HG03135 (cell line): ENCODE data around the gene LRRC3B.
"Not testable (repeated sequence)": the region's sequence is repeated elsewhere in the genome, so short reads cannot be mapped to it uniquely, and the experiment has no call there.

Source experiments
- ATAC-seq: cut with Tn5 transposase; IDR thresholded peaks from one replicate; pipeline ENCODE4 v1.9.1; 2021; ENCODE audit warnings: mild to moderate bottlenecking, moderate library complexity; ENCODE audit not compliant: unreplicated experiment

Gene LRRC3B, protein sequence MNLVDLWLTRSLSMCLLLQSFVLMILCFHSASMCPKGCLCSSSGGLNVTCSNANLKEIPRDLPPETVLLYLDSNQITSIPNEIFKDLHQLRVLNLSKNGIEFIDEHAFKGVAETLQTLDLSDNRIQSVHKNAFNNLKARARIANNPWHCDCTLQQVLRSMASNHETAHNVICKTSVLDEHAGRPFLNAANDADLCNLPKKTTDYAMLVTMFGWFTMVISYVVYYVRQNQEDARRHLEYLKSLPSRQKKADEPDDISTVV

GRCh38 chr3:26622621-26623418, at the start of gene LRRC3B:
Gene LRRC3B (plus strand): TSS chr3:26622772. CDS start chr3:26709673, 86,901 bp downstream.
- ATAC-seq = no peak

DNA sequence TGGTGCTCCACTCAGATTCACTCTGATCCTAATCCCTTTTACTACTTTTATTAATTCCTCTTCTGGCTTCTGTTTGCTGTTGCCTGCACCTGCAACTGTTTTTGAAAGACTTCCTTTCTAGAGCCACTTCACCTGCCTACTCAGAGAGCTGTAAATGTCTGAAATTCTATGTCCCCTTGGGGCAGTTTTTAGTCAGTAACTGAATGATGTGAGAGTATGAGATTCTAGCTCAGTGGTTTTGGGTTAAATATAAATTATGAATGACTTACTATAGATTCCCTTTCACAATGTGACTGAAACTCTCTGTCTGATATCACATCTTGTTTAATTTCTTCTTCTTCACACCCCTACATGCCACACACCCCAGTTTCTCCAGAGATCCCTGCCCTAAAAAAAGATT, 47.8 kb upstream of the LRRC3B start:
- ATAC-seq = no peak

- ATAC-seq = no peak
These were observed 43.5 kb upstream of the LRRC3B start for GRCh38 chr3:26579116-26579515.

GRCh38 chr3:26587571-26587970, 35.0 kb upstream of the LRRC3B start:
- ATAC-seq = no peak

GRCh38 chr3:26588931-26589330, 33.6 kb upstream of the LRRC3B start:
- no peak for ATAC-seq

- no peak for ATAC-seq
These were observed 32.9 kb upstream of the LRRC3B start for GRCh38 chr3:26589678-26590077.

DNA sequence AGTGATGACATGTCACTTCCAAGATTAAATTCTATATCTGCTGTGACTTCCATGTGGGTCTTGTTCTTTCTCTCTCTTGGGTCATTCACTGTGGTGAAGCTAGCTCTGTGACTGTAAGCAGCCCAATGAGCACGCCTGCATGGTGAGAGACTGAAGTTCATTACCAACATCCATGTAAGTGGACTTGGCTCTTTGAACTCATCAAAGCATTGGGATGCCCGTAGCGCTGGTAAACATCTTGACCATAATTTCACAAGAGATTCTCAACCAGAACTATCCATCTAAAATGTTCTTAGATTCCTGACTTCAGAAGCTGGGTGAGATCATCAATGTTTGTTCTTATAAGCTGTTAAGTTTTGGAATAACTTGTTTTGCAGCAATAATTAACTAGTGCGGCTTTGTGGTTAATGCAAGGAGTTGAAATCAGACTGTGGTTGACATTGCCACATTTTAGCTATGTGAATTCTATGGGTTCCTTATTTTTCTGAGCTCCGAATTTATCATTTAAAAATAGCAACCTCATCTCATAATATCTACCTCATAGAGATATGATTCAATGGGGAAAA, 31.6 kb upstream of the LRRC3B start:
- no peak for ATAC-seq

GRCh38 chr3:26591926-26592325, 30.6 kb upstream of the LRRC3B start:
- ATAC-seq = no peak

- no peak for ATAC-seq
These were observed 30.1 kb upstream of the LRRC3B start for GRCh38 chr3:26592451-26592850.

- no peak for ATAC-seq
These were observed 26.2 kb upstream of the LRRC3B start for GRCh38 chr3:26596335-26596734.

- not testable (repeated sequence) for ATAC-seq
These were observed 19.3 kb upstream of the LRRC3B start for GRCh38 chr3:26603311-26603710.

DNA sequence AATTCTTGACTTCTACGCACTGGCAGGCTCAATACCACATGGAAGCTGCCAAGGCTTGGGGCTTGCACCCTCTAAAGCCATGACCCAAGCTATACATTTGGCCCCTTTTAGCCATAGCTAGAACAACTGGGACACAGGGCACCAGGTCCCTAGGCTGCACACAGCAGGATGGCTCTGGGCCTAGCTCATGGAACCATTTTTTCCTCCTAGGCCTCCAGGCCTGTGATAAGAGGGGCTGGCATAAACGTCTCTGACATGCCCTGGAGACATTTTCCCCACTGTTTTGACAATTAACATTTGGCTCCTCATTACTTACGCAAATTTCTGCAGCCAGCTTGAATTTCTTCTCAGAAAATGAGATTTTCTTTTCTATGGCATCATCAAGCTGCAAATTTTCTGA, 18.8 kb upstream of the LRRC3B start:
- ATAC-seq = not testable (repeated sequence)

DNA sequence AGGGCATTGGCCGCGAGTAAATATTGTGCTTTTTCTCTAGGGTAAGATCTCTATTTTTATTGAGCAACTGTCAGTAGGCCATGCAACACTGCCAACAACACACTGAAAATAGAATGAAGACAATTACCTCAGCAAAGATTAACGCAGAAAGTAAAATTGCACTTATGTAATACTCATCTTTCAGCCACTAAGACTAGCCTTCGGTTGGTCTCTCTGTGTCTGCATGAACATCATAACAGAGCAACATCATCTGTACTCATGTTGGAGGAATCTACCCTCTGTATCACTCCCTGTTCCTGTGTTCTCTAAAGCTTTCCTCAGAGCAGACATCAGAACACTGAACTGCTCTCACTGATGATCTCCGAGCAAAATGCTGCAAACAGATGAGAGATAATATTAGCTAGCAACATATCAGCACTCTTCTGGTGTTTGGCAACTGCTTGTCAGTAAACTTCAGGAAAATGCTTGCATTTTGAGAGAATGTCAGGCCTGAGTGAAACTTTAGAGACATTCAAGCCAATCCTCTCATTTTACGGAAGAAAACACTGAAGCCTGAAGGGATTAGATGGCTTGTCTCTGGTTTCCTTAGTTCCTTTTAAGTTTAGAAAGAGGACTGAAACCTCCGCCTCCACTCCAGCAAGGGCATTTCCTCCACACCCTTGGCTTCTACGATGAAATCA, 8.4 kb upstream of the LRRC3B start:
- ATAC-seq = no peak

DNA sequence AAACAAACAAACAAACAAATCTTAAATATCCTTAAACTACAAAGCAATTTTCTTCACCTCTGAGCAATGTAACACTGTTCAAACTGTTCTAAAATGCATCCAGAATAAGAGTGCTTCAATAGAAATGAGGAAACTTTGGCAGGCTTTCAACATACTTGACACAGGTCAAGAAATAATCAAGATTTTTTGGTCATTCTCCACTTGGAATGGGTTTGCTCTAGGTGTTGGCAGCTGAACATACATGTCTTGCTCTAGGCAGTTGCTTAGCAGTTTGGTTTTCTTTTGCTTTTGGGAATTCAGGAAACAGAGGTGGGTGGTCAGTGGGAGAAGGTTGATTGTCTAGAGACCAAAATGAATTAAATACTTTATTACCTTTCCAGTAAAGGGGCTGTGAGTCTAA, 1.4 kb upstream of the LRRC3B start:
- no peak for ATAC-seq

DNA sequence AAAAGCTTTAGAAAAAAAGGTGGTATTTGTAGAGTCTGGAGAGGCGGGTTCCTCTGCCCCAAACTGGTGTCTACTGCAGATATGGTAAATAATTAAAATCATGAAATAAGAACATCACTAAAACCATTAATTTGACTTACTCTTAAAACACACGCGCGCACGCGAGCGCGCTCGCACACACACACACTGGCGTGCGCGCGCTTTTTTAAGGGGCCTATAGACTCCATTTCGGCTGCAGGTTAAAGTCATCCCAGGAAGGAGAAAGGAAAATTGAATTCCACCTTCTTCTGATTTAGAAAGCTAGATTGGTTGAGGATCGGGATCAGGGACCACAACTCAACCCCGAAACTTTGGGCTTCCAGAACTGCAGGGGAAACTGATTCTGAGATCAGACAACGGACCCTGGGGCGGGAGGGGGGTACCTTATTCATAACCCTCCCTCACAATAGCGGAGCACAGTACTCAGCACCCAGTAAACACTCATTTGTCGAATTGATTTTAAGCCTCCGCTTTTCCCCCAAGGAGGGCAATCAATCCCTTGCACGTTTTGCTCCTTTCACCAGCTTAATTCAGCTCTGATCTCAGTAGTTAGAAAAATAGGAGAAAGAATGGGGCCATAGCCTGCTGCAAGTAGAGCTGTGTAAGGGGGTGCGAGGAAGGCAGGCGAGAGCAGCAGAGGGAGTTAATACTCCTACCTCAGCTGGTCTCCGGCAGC, 509 bp upstream of the LRRC3B start:
- ATAC-seq = no peak

- no peak for ATAC-seq
These were observed 1.0 kb downstream of the LRRC3B start for GRCh38 chr3:26623419-26624208.

DNA sequence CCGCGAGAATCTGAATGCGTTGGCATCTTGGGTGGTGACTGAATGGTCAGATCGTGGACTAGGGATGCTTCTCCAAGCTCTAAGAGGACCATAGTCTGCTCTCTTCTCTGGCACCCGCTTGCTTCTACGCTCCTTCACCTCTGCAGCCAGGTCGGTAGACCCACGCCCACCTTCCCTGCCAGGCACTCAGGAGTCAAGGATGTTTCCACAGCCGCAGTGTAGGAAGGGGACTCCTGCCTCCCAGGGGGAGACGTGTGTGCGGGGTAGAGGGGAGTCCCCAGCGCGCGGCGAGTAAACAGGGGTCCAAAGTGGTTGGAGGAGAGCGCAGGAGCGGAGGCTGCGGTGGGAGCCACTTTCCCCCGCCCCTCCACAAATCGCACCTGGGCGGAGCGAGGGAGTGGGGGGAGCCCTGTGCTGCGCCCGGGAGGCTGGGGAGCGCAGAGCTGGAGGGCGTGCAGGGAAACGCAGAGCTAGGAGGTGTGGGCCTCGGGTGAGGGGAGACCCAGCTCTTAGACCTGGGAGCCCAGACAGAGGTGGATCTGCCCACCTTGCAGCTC, 1.7 kb downstream of the LRRC3B start:
- no peak for ATAC-seq

DNA sequence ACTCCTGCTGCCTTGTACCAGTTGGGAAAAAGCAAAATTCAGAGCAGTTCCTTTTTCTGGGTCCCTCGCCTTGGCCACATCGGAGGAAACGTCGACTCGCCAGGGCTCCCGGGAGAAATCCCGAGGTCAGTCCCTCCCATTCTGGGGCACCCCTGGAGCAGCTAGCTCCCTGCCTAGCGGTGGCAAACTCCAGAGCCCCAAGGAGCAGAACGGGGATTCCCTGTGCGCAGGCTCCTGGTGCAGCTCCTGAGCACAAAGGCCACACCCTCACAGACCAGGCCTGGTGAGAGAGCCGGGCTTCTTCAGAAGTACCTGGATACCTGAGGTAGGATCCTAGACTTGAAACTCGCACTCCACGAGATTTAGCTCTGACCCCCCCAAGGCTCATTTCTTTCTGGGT, 2.6 kb downstream of the LRRC3B start:
- ATAC-seq = no peak

- ATAC-seq = no peak
These were observed 4.5 kb downstream of the LRRC3B start for GRCh38 chr3:26627080-26627479.

DNA sequence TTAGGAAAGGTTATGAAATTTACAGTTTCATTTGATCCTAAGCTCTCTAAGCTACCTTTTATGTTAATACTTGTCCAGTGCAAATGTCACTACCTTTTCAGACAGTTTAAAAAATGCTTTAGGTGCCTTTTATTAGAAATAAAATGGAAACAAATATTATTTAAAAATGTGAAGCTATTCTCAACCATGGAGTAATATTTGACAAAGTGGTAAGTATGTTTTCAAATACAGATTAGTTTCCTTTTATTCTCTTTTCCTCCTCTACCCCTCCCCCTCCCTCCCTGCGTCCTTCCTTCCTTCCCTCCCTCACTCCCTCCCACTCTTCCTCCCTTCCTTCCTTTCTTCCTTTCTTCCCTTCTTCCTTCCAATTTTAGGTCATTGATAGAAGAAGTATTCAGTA, 6.3 kb downstream of the LRRC3B start:
- no peak for ATAC-seq
